HK-2 (cell line): ENCODE measurements around the gene PTRH1.

Experiments
- DNase-seq: peaks from one replicate; pipeline ENCODE4 v3.0.0-alpha.2; 2018; ENCODE audit not compliant: unreplicated experiment

Gene PTRH1

GRCh38 chr9:127720031-127720864 lies 4.8 kb upstream of the PTRH1 start:
- no peak for DNase-seq

DNA sequence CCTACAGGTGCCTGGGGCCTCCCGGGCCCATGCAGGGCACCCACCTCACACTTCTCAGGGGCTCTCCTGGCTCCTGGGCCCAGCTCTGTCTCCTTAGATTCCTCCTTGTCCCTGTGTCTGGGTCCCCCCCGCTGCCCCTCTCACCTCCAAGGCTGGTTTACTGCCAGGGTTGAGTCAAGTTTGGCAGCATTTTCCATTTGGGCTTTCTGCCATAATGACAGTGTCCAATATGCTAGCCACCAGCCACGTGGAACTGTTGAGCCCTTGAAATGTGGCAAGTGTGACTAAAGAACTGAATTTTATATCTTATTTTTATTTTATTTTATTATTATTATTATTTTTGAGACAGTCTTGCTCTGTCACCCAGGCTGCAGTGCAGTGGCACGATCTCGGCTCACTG lies 2.3 kb upstream of the PTRH1 start:
- DNase-seq = no peak

DNA sequence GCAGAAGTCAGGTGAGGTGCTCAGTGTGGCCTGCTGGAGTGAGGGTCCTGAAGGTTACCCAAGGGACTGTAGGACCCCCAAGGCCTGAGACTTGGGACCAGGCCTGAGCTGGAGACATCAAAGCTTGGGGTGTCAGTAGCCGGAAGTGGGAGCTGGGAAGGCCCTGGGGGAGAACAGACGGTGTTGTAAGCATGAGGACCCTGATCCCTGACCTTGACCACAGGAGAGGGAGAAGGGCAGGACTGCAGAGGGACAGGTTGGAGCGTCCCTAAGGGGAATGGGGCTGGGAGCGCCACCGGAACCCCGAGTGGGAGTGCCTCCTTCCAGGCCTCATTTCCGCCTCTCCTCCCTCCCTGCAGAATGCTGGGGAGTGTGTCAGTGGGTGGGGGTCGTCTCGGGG lies 949 bp upstream of the PTRH1 start:
- no peak for DNase-seq

- peak; percentile 25 for DNase-seq
Measured at GRCh38 chr9:127714951-127715469, 453 bp downstream of the PTRH1 start.

DNA sequence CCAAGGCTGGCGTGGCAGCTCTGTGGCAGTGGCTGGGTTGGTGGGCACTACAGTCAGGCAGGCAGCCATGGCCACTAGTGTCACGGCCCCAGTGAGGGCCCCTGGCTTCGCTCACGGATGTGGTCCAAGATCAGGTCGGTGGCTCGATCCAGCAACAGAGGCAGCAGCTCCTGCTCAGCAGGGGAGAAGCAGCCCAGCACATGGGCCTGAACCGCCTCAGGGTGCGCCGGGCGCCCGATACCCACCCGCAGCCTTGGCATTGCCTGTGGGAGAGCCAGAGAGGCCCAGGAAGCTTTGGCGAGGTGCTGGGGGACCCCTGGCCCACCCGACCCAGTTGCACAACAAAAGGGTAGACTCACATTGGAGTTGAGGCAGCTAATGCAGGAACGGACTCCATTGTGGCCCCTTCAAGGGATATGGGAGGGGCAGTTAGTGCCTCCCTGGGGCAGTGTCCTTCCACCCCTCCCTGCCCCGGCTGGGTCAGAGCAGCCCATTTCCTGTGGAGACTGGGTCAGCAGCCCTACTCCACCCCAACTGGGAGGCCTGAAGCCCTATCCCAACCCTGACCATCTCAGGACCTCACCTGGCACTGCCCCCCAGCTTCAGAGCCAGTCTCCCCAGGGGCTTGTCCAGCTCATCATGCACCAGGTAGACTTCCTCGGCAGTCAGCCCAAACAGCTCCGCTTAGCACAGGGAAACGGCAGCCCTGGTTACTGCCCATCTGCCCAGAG lies 1.3 kb downstream of the PTRH1 start:
- no peak for DNase-seq

GRCh38 chr9:127712867-127713266 lies 2.6 kb downstream of the PTRH1 start:
- DNase-seq = no peak

DNA sequence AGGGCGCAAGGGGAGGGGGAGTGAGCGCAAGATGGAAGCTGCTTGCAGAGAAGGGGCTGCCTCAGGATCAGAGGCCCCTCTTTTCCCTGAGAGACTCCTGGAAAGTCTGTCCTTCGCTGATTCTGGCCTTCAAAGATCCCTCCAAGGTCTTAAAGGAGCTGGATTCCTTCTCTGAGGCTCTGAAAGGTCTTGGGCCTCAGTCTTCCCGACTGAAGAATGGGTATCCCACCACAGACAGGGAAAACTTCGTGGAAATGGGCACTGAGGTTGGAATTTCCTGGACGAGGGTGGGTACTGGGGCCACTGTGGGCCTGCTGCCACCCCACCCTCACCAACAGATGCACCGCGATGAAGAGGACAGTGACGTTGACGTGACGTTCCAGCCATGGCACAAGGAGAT lies 3.1 kb downstream of the PTRH1 start:
- no peak for DNase-seq

DNA sequence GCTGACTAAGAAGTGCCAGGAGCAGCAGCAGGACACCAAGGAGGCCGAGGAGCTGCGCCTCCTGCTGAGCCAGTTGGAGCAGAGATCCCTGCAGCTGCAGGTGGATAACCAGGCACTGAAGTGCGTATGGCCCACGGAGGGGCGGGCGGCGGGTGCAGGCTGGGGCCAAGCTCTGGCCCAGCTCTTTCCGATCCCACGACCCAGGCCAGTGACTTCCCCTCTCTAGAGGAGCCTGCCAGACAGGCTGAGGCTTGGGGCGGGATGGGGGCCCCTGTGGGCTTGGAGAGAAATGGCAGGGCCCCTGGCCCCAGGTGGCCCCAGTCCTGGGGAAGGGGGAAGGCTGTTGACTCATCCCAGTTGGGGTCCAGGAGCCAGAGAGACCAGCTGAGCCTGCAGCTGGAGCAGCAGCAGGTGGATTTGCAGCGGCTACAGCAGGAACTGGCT lies 3.6 kb downstream of the PTRH1 start:
- DNase-seq = no peak

DNA sequence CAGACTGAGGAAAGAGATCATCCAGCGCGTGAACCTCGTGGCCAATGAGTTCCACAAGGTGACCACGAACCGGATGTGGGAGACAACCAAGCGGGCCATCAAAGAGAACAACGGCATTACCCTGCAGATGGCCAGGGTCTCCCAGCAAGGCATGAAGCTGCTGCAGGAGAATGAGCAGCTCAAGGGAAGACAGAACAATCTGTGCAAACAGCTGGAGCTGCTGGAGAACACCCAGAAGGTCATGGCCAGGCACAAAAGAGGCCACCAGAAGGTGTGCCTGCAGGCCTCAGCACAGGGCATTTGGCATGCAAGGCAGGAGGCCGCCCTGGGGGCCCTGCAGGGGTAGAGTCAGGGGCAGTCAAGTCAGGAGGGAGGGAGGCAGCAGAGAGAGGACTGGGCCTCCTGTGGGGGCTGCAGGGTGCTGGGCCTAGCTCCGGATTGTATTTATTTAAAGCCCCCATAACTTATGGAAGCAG lies 4.2 kb downstream of the PTRH1 start:
- no peak for DNase-seq

GRCh38 chr9:127710204-127710783 lies 5.2 kb downstream of the PTRH1 start:
- DNase-seq = no peak

DNA sequence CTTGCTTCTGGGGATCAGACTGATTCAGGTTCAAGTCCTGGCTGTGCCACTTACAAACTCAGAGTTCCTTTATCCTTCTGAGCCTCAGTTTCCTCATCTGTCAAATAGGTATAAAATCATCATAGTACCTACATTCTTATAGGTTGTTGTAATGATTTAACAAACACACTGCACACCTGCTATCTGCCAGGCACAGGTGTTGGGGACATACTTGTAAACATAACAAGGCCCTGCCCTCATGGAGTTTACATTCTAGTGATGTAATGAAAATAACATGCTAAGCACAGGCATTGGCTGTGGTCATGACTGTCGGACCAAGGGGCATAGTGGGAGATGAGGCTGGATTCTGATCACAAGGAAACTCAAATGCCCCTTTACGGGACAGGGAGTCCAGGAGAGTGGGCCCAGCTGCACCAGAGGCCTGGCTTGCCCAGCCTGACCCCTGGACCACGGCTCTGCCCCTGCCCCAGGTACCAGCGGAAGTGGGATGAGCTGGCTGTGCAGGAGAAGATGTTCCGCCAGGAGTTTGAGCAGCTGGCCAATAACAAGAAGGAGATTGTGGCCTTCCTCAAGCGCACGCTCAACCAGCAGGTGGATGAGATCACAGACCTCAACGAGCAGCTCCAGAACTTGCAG lies 6.4 kb downstream of the PTRH1 start:
- no peak for DNase-seq

DNA sequence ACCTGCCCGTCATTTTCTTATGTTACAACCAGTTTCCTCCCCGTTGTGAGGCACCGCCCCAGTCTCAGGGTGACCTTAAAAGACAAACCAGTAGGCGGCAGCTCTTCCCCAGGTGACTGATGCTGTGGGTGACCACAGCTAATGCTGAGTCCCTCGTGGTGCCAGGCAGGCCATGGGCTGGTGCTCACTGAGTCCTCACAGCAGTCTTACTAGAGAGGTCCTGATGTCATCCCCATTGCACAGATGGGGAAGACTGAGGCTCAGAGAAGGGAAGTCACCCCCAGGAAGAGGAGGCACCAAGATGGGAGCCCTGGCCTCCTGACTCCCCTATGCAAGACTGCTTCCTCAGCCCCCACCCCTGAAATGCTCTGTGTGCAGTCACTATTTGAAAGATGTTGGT lies 7.7 kb downstream of the PTRH1 start:
- DNase-seq = no peak

DNA sequence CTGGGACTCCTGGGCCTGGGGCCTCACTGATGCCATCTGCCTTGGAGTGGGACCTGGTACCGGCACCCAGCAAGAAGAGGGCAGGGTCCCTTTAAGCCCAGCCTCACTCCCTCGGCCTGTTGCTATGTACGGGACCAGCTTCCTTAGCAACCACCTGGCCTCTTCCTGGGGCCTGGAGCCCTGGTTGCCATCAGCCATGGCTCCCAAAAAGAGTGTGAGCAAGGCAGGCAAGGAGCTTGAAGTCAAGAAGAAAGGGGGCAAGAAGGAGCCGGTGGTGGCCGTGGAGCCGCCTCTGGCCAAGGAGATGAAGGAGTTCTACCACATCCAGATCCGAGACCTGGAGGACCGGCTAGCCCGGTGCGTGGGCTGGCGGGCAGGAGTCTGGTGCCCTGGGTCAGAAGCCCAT lies 8.6 kb downstream of the PTRH1 start, which contains the start of gene CFAP157:
Gene CFAP157, plus strand, starts transcription at position 153 of the 406 bp plus-strand sequence. Its CDS starts 44 bp downstream, at position 197.
- no peak for DNase-seq

GRCh38 chr9:127705577-127706379 lies 9.7 kb downstream of the PTRH1 start:
- no peak for DNase-seq

- no peak for DNase-seq
Measured at GRCh38 chr9:127703289-127703946, 12.0 kb downstream of the PTRH1 start.

GRCh38 chr9:127700594-127701255 lies 14.7 kb downstream of the PTRH1 start:
- no peak for DNase-seq

DNA sequence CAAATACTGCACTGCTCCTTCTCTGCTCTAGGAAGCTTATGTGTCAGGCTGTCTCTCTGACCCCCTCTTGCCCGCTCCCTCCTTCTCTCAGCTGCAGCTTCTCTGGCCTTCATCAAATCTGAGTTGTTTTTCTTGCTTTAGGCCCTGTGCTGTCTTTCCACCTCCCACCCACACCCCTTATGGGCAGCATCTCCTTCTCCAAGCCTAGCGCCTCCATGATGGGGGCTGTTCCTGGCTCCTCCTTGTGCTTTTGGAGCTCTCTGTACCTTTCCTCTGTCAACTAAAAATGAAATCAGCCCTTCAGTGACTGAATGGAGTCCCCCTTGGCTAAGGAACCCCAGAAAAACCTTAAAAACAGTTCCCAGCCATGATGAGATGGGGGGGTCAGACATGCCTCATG lies 15.3 kb downstream of the PTRH1 start:
- no peak for DNase-seq

- DNase-seq = peak; percentile 95
Measured at GRCh38 chr9:127698985-127699670, 16.3 kb downstream of the PTRH1 start.

GRCh38 chr9:127698386-127698785 lies 17.1 kb downstream of the PTRH1 start:
- no peak for DNase-seq
